ENCODE results near the gene KCNH2. TPM values are rescaled to one million over a fixed set of nuclear protein-coding genes. Genes with fewer than 3 reads are reported as not detected.

KCNH2 gene
- total and polyA plus RNA-seq, 2 experiments from 2014 or later: 8.4 to 9.1 TPM

GRCh38 chr7:150982351-150982750, 4.2 kb upstream of the KCNH2 start:
- no peak overlapping the region for H3K4me2 ChIP-seq

DNA sequence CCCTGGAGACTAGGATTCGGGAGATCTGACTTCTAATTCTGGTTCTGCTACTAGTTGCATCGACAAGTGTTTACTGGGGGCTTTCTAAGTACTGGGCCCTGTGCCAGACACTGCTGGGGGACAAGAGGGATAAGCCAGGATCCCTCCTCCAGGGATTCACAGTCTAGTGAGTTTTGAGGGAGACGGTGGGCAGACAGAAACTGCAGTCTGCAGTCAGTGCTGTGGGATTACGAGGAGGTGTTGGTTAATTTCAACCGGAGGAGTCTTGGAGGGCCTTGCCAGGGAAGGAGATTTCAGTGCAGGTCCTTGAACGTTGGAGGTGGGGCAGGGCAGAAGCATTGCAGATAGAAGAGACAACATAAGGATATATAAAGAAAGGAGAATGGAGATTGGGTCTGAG, 3.5 kb upstream of the KCNH2 start:
- Histone ChIP-seq H3K9me3 (ENCODE audit: low read depth) (no peaks in the 10 kb centered on the region), H3K9me2 (replicated peaks; ENCODE audit: insufficient read depth) (no peaks in the 10 kb centered on the region), H3K79me2 (no peaks in the 10 kb centered on the region), H2AFZ (no peak overlapping the region), H3K27ac (no peak overlapping the region), H3K27me3 (peaks cover 31% of the 10 kb centered on the region), H3K36me3 (replicated peaks; ENCODE audit: insufficient read depth, low read depth) (no peaks in the 10 kb centered on the region), H4K20me1 (ENCODE audit: insufficient read depth, poor library complexity, severe bottlenecking) (no peaks in the 10 kb centered on the region), H3K4me1 (ENCODE audit: insufficient read depth) (peaks cover 24% of the 10 kb centered on the region), H3K4me3 (no peak overlapping the region), H3K4me2 (no peak overlapping the region)
- 72% methylated on average over 6 of the region's 6 CpGs for WGBS (ENCODE audit: low lambda C conversion rate, missing lambda C conversion rate)
- DNase-seq (ENCODE audit: low spot score): no peak
- TF ChIP-seq EZH2 (IDR thresholded peaks at IDR 0.05; ENCODE audit: borderline replicate concordance) (no peak), EZH2phosphoT487 (IDR thresholded peaks at IDR 0.05; ENCODE audit: low read depth, severe bottlenecking, unreplicated experiment) (no peak), CTCF (IDR thresholded peaks at IDR 0.05; ENCODE audit: poor library complexity) (no peak)

More at GRCh38 chr7:150982351-150982750, 4.2 kb upstream of the KCNH2 start:
- WGBS (ENCODE audit: low lambda C conversion rate, missing lambda C conversion rate): 66% methylated on average over 3 of the region's 3 CpGs
- Histone ChIP-seq H3K4me1 (ENCODE audit: insufficient read depth) (peaks cover 19% of the 10 kb centered on the region), H3K9me2 (replicated peaks; ENCODE audit: insufficient read depth) (no peaks in the 10 kb centered on the region), H3K79me2 (no peaks in the 10 kb centered on the region), H4K20me1 (ENCODE audit: insufficient read depth, poor library complexity, severe bottlenecking) (no peaks in the 10 kb centered on the region), H3K4me3 (no peak overlapping the region), H3K27me3 (peaks cover 24% of the 10 kb centered on the region), H3K36me3 (replicated peaks; ENCODE audit: insufficient read depth, low read depth) (no peaks in the 10 kb centered on the region), H3K9me3 (ENCODE audit: low read depth) (no peaks in the 10 kb centered on the region), H3K27ac (no peak overlapping the region), H2AFZ (no peak overlapping the region)
- DNase-seq (ENCODE audit: low spot score): no peak
- TF ChIP-seq EZH2 (IDR thresholded peaks at IDR 0.05; ENCODE audit: borderline replicate concordance) (no peak), EZH2phosphoT487 (IDR thresholded peaks at IDR 0.05; ENCODE audit: low read depth, severe bottlenecking, unreplicated experiment) (no peak), CTCF (IDR thresholded peaks at IDR 0.05; ENCODE audit: poor library complexity) (no peak)

DNA sequence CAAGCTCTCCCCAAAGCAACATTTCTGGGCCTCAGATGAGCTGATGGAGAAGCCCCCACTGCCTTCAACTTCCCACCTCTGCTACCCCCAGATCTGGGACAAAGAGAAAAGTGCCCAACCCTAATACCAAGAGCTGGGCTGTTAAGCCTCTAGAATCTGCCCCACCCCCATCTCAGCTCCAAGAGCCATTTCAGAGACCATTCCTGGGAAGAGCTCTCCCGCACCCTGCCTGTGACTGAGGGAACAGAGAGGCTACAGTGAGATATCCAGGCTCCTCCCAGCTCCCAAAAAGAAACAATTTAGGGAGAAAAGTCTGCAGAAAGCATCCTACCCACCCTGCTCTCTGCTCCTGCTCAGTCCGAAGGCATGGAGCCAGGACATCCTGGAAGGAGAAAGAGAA, 2.5 kb upstream of the KCNH2 start:
- no peak overlapping the region for H3K27ac ChIP-seq
- H4K20me1 ChIP-seq (ENCODE audit: insufficient read depth, poor library complexity, severe bottlenecking): no peaks in the 10 kb centered on the region
- no peaks in the 10 kb centered on the region for H3K36me3 ChIP-seq (replicated peaks; ENCODE audit: insufficient read depth, low read depth)
- H3K27me3 ChIP-seq: peaks cover 31% of the 10 kb centered on the region
- no peak overlapping the region for H3K4me3 ChIP-seq
- peaks cover 30% of the 10 kb centered on the region for H3K4me1 ChIP-seq (ENCODE audit: insufficient read depth)
- no peak overlapping the region for H2AFZ ChIP-seq
- no peaks in the 10 kb centered on the region for H3K9me2 ChIP-seq (replicated peaks; ENCODE audit: insufficient read depth)
- H3K9me3 ChIP-seq (ENCODE audit: low read depth): no peaks in the 10 kb centered on the region
- WGBS (ENCODE audit: low lambda C conversion rate, missing lambda C conversion rate): 38% methylated on average over 2 of the region's 2 CpGs
- TF ChIP-seq EZH2 (IDR thresholded peaks at IDR 0.05; ENCODE audit: borderline replicate concordance) (no peak), CTCF (IDR thresholded peaks at IDR 0.05; ENCODE audit: poor library complexity) (no peak), EZH2phosphoT487 (IDR thresholded peaks at IDR 0.05; ENCODE audit: low read depth, severe bottlenecking, unreplicated experiment) (no peak)
- no peak overlapping the region for H3K4me2 ChIP-seq
- no peak for DNase-seq (ENCODE audit: low spot score)
- no peaks in the 10 kb centered on the region for H3K79me2 ChIP-seq

All from hepatocyte (in vitro differentiated cells).